Gastroesophageal sphincter (tissue), 4 donors: ENCODE results near the gene PRR23A. TPM values are rescaled to one million over a fixed set of nuclear protein-coding genes. Genes with fewer than 3 reads are reported as not detected.

ENCODE experiments used
- ATAC-seq: fragments of 150-250 bp; one replicate; pipeline ENCODE4 v1.9.1; 2016; ENCODE audit warnings: mild to moderate bottlenecking, moderate library complexity
- H3K27ac ChIP-seq, 4 donors: fragments of 200-600 bp; sonication (generic) in 3 of 4; 1 replicate in 3 of 4; 2 replicates in 1 of 4; pipeline ENCODE4 v1.5.1; 2016 to 2019
- H3K27me3 ChIP-seq: fragments of 200-600 bp; sonication (generic); one replicate; pipeline ENCODE4 v1.5.1; 2019
- H3K36me3 ChIP-seq, 2 donors: fragments of 200-600 bp; sonication (generic); one replicate each; pipeline ENCODE4 v1.5.1; 2019; ENCODE audit warnings: control low read depth in 1 of 2
- H3K4me1 ChIP-seq, 3 donors: fragments of 200-600 bp; sonication (generic); 1 replicate in 2 of 3; 2 replicates in 1 of 3; pipeline ENCODE4 v1.5.1; 2016 to 2019; ENCODE audit warnings: control low read depth in 2 of 3
- H3K4me3 ChIP-seq, 2 donors: fragments of 200-600 bp; sonication (generic); one replicate each; pipeline ENCODE4 v1.5.1; 2019; ENCODE audit warnings: mild to moderate bottlenecking in 1 of 2, moderate library complexity in 1 of 2
- H3K9me3 ChIP-seq, 3 donors: fragments of 200-600 bp; sonication (generic); one replicate each; pipeline ENCODE4 v1.5.1; 2017 to 2019; ENCODE audit warnings: control low read depth in 2 of 3
- CTCF ChIP-seq, 4 experiments: fragments of 200-600 bp in 2 of 4; fragments of 450-650 bp in 2 of 4; sonication (generic) in 1 of 4; IDR thresholded peaks; one replicate each; pipeline ENCODE4 v1.5.1; 2017 to 2019; ENCODE audit warnings: antibody characterized with exemption in 4 of 4, mild to moderate bottlenecking in 2 of 4, moderate library complexity in 2 of 4
- EP300 ChIP-seq: sonication (generic); formaldehyde crosslinking; IDR thresholded peaks from one replicate; pipeline ENCODE4 v1.6.1; 2017; ENCODE audit warnings: antibody characterized with exemption, mild to moderate bottlenecking
- POLR2A ChIP-seq, 2 donors: fragments of 450-650 bp; IDR thresholded peaks; one replicate each; pipeline ENCODE4 v1.6.1; 2017; ENCODE audit warnings: antibody characterized with exemption in 2 of 2, mild to moderate bottlenecking in 2 of 2, moderate library complexity in 1 of 2
- POLR2AphosphoS5 ChIP-seq: sonication (generic); formaldehyde crosslinking; IDR thresholded peaks from one replicate; pipeline ENCODE4 v1.6.1; 2017; ENCODE audit warnings: antibody characterized with exemption
- WGBS, 2 donors: methylation state at CpG; one replicate each; pipeline ENCODE4 v1.1.5; 2018; ENCODE audit warnings: low coverage in 1 of 2; 5-methylcytosine and 5-hydroxymethylcytosine counted together
- total RNA-seq, 4 donors: library from RNA; depleted of rRNA; stranded (reverse); fragments of >200 nt; gene quantifications; one replicate each; pipeline ENCODE4 v1.1.0, GENCODE V29; 2016

Gene PRR23A
- not detected for total RNA-seq

GRCh38 chr3:139006051-139006716 is at the start of gene PRR23A:
TSS of gene PRR23A (minus strand) at chr3:139006268. CDS start at chr3:139006268, 0 bp downstream.
- Histone ChIP-seq H3K4me3 (no peak within 1 kb of the TSS), H3K4me1 (no peaks in the 10 kb centered on the region), H3K9me3 (peaks cover 0 to 39% (median 0%) of the 10 kb centered on the region in 3 donors), H3K36me3 (no peaks in the 10 kb centered on the region), H3K27me3 (no peaks in the 10 kb centered on the region), H3K27ac (no peak within 1 kb of the TSS)
- peak; percentile 22 for ATAC-seq
- no peak for TF ChIP-seq CTCF (IDR thresholded peaks at IDR 0.05)
- no peak for TF ChIP-seq EP300
- TF ChIP-seq POLR2AphosphoS5 = no peak
- TF ChIP-seq POLR2A (IDR thresholded peaks at IDR 0.05) = no peak
- WGBS, 2 donors = 60 to 80% methylated on average over 1 to 5 of the region's 60 CpGs

GRCh38 chr3:139052802-139053600 is 46.9 kb upstream of the PRR23A start:
- no peaks in the 10 kb centered on the region for H3K4me1 ChIP-seq

GRCh38 chr3:139044366-139045210 is 38.5 kb upstream of the PRR23A start, which contains the start of gene PRR23C:
TSS of gene PRR23C (minus strand) at chr3:139044892. CDS start at chr3:139044620, 272 bp downstream.
- H3K27ac ChIP-seq = no peak within 1 kb of the TSS
- no peak for ATAC-seq
- TF ChIP-seq EP300 = no peak
- TF ChIP-seq CTCF (IDR thresholded peaks at IDR 0.05) = no peak
- TF ChIP-seq POLR2AphosphoS5 = no peak
- no peak for TF ChIP-seq POLR2A (IDR thresholded peaks at IDR 0.05)
- no peaks in the 10 kb centered on the region for H3K4me1 ChIP-seq
- peaks cover 16% of the 10 kb centered on the region for H3K27me3 ChIP-seq
- no peaks in the 10 kb centered on the region for H3K36me3 ChIP-seq
- H3K9me3 ChIP-seq = peaks cover 0 to 46% (median 0%) of the 10 kb centered on the region in 3 donors
- 38 to 80% methylated on average over 1 to 13 of the region's 77 CpGs for WGBS, 2 donors
- H3K4me3 ChIP-seq = no peak within 1 kb of the TSS

More at GRCh38 chr3:139052802-139053600, 46.9 kb upstream of the PRR23A start:
- 73 to 86% methylated on average over 2 of the region's 2 CpGs for WGBS, 2 donors
- Histone ChIP-seq H3K4me3 (no peak overlapping the region), H3K27ac (no peak overlapping the region), H3K36me3 (no peaks in the 10 kb centered on the region), H3K9me3 (peaks cover 0 to 49% (median 0%) of the 10 kb centered on the region in 3 donors), H3K27me3 (no peaks in the 10 kb centered on the region)
- TF ChIP-seq CTCF (IDR thresholded peaks at IDR 0.05) (no peak), EP300 (no peak), POLR2AphosphoS5 (no peak), POLR2A (IDR thresholded peaks at IDR 0.05) (no peak)
- no peak for ATAC-seq

- H3K4me1 ChIP-seq = no peaks in the 10 kb centered on the region
- ATAC-seq = no peak
Observed at GRCh38 chr3:139043554-139044365, 37.7 kb upstream of the PRR23A start.

More at GRCh38 chr3:139043554-139044365, 37.7 kb upstream of the PRR23A start:
- 78 to 92% methylated on average over 4 to 6 of the region's 50 CpGs for WGBS, 2 donors
- peaks cover 0 to 38% (median 0%) of the 10 kb centered on the region in 3 donors for H3K9me3 ChIP-seq
- H3K27ac ChIP-seq = no peak overlapping the region
- peaks cover 16% of the 10 kb centered on the region for H3K27me3 ChIP-seq
- TF ChIP-seq POLR2A (IDR thresholded peaks at IDR 0.05) (no peak), POLR2AphosphoS5 (no peak), CTCF (IDR thresholded peaks at IDR 0.05) (no peak), EP300 (no peak)
- no peak overlapping the region for H3K4me3 ChIP-seq
- H3K36me3 ChIP-seq = no peaks in the 10 kb centered on the region
